Mesendoderm (in vitro differentiated cells): ENCODE measurements around the gene COL5A3.

Experiments
- DNase-seq: peaks from one replicate; pipeline ENCODE4 v3.0.0; 2013
- H2AK5ac ChIP-seq: 2 replicates; pipeline ENCODE4 v1.6.1; 2013; ENCODE audit warnings: low read length, inconsistent platforms
- H2BK120ac ChIP-seq: 2 replicates; pipeline ENCODE4 v1.6.1; 2013; ENCODE audit warnings: low read depth, mild to moderate bottlenecking, low read length, moderate library complexity, mixed read lengths
- H2BK15ac ChIP-seq: replicated peaks from 2 replicates; pipeline ENCODE4 v1.6.1; 2013; ENCODE audit warnings: low read depth, mild to moderate bottlenecking, moderate library complexity
- H2BK5ac ChIP-seq: 2 replicates; pipeline ENCODE4 v1.6.1; 2013; ENCODE audit warnings: low read length, inconsistent platforms
- H3K18ac ChIP-seq: 2 replicates; pipeline ENCODE4 v1.6.1; 2013; ENCODE audit warnings: mild to moderate bottlenecking, low read length, mixed read lengths
- H3K23ac ChIP-seq: one replicate; pipeline ENCODE4 v1.6.1; 2013; ENCODE audit warnings: low read length
- H3K27ac ChIP-seq: 2 replicates; pipeline ENCODE4 v1.5.1; 2013; ENCODE audit warnings: low read depth, mild to moderate bottlenecking, inconsistent platforms, low read length, moderate library complexity
- H3K27me3 ChIP-seq: 2 replicates; pipeline ENCODE4 v1.6.1; 2013; ENCODE audit warnings: low read length, control low read depth, mild to moderate bottlenecking, inconsistent platforms; ENCODE audit not compliant: insufficient read depth, poor library complexity
- H3K36me3 ChIP-seq: 2 replicates; pipeline ENCODE4 v1.6.1; 2013; ENCODE audit warnings: low read length, inconsistent platforms; ENCODE audit not compliant: control insufficient read depth, insufficient read depth
- H3K4ac ChIP-seq: one replicate; pipeline ENCODE4 v1.6.1; 2013; ENCODE audit warnings: low read depth, mild to moderate bottlenecking, low read length, moderate library complexity
- H3K4me1 ChIP-seq: 2 replicates; pipeline ENCODE4 v1.6.1; 2013; ENCODE audit warnings: low read depth, low read length, inconsistent platforms; ENCODE audit not compliant: control insufficient read depth
- H3K4me2 ChIP-seq: 2 replicates; pipeline ENCODE4 v1.6.1; 2013; ENCODE audit warnings: low read length
- H3K4me3 ChIP-seq: 2 replicates; pipeline ENCODE4 v1.5.1; 2013; ENCODE audit warnings: mild to moderate bottlenecking, low read length
- H3K56ac ChIP-seq: one replicate; pipeline ENCODE4 v1.6.1; 2013; ENCODE audit warnings: low read length
- H3K79me1 ChIP-seq: 2 replicates; pipeline ENCODE4 v1.6.1; 2013; ENCODE audit warnings: low read length, inconsistent platforms
- H3K79me2 ChIP-seq: 2 replicates; pipeline ENCODE4 v1.6.1; 2013; ENCODE audit warnings: mild to moderate bottlenecking, low read length; ENCODE audit not compliant: control insufficient read depth, insufficient read depth
- H3K9ac ChIP-seq: 2 replicates; pipeline ENCODE4 v1.6.1; 2013; ENCODE audit warnings: low read length, inconsistent platforms
- H4K5ac ChIP-seq: one replicate; pipeline ENCODE4 v1.6.1; 2013; ENCODE audit warnings: low read length
- H4K8ac ChIP-seq: one replicate; pipeline ENCODE4 v1.6.1; 2013; ENCODE audit warnings: low read depth, mild to moderate bottlenecking, control low read depth, low read length, moderate library complexity
- WGBS: extraction: QIAGEN DNeasy Blood & Tissue Kit; methylation state at CpG from one replicate; pipeline ENCODE4 v1.1.7; 2013; ENCODE audit warnings: low lambda C conversion rate, missing lambda C conversion rate; ENCODE audit not compliant: insufficient coverage; ENCODE audit errors: extremely low coverage; 5-methylcytosine and 5-hydroxymethylcytosine counted together

COL5A3 gene

GRCh38 chr19:9989504-9989903 is 20.8 kb downstream of the COL5A3 start:
- no peak overlapping the region for H3K23ac ChIP-seq
- WGBS = no CpG with 5 or more reads among the region's 3 CpGs
- no peak overlapping the region for H4K5ac ChIP-seq
- no peaks in the 10 kb centered on the region for H3K79me2 ChIP-seq
- H3K9ac ChIP-seq = no peak overlapping the region
- no peaks in the 10 kb centered on the region for H3K36me3 ChIP-seq
- H3K4me2 ChIP-seq = no peak overlapping the region
- no peak overlapping the region for H2BK15ac ChIP-seq
- H3K4me3 ChIP-seq = no peak overlapping the region
- H2BK5ac ChIP-seq = no peak overlapping the region
- no peak overlapping the region for H4K8ac ChIP-seq
- no peak overlapping the region for H3K18ac ChIP-seq
- H3K79me1 ChIP-seq = no peaks in the 10 kb centered on the region
- no peaks in the 10 kb centered on the region for H3K4me1 ChIP-seq
- no peak overlapping the region for H3K27ac ChIP-seq
- no peak overlapping the region for H3K4ac ChIP-seq
- DNase-seq = no peak
- no peak overlapping the region for H3K56ac ChIP-seq
- no peaks in the 10 kb centered on the region for H3K27me3 ChIP-seq
- H2BK120ac ChIP-seq = no peak overlapping the region
- H2AK5ac ChIP-seq = no peak overlapping the region

GRCh38 chr19:9986787-9987281 is 23.5 kb downstream of the COL5A3 start:
- no peak overlapping the region for H2BK5ac ChIP-seq
- no peaks in the 10 kb centered on the region for H3K36me3 ChIP-seq
- no peak overlapping the region for H2AK5ac ChIP-seq
- no peak overlapping the region for H3K4ac ChIP-seq
- H3K4me1 ChIP-seq = no peaks in the 10 kb centered on the region
- no peaks in the 10 kb centered on the region for H3K27me3 ChIP-seq
- no peak overlapping the region for H2BK120ac ChIP-seq
- H3K4me2 ChIP-seq = no peak overlapping the region
- H3K27ac ChIP-seq = no peak overlapping the region
- no peak overlapping the region for H3K18ac ChIP-seq
- H3K56ac ChIP-seq = no peak overlapping the region
- no peak overlapping the region for H4K8ac ChIP-seq
- H3K23ac ChIP-seq = no peak overlapping the region
- H3K4me3 ChIP-seq = no peak overlapping the region
- H2BK15ac ChIP-seq = no peak overlapping the region
- no peaks in the 10 kb centered on the region for H3K79me1 ChIP-seq
- no peak overlapping the region for H4K5ac ChIP-seq
- no peak for DNase-seq
- no peak overlapping the region for H3K9ac ChIP-seq
- no CpG with 5 or more reads among the region's 8 CpGs for WGBS
- no peaks in the 10 kb centered on the region for H3K79me2 ChIP-seq

GRCh38 chr19:9981406-9982260 is 28.7 kb downstream of the COL5A3 start:
- Histone ChIP-seq H2AK5ac (no peak overlapping the region), H3K27me3 (no peaks in the 10 kb centered on the region), H4K5ac (no peak overlapping the region), H3K4me3 (no peak overlapping the region), H2BK5ac (no peak overlapping the region), H3K79me1 (no peaks in the 10 kb centered on the region), H3K9ac (no peak overlapping the region), H3K27ac (no peak overlapping the region), H2BK120ac (no peak overlapping the region), H3K36me3 (no peaks in the 10 kb centered on the region), H3K4me2 (no peak overlapping the region), H3K79me2 (no peaks in the 10 kb centered on the region), H3K23ac (no peak overlapping the region), H3K56ac (no peak overlapping the region), H3K18ac (no peak overlapping the region), H3K4me1 (no peaks in the 10 kb centered on the region), H3K4ac (no peak overlapping the region), H2BK15ac (no peak overlapping the region), H4K8ac (no peak overlapping the region)
- WGBS = no CpG with 5 or more reads among the region's 8 CpGs
- no peak for DNase-seq

GRCh38 chr19:9972103-9972502 is 38.2 kb downstream of the COL5A3 start:
- H3K27ac ChIP-seq = no peak overlapping the region
- H3K56ac ChIP-seq = no peak overlapping the region
- H4K8ac ChIP-seq = no peak overlapping the region
- H3K36me3 ChIP-seq = no peaks in the 10 kb centered on the region
- no peak overlapping the region for H3K9ac ChIP-seq
- H4K5ac ChIP-seq = no peak overlapping the region
- DNase-seq = no peak
- WGBS = 75% methylated on average over 4 of the region's 6 CpGs
- H3K4me1 ChIP-seq = no peaks in the 10 kb centered on the region
- no peak overlapping the region for H2AK5ac ChIP-seq
- no peaks in the 10 kb centered on the region for H3K79me1 ChIP-seq
- no peak overlapping the region for H2BK120ac ChIP-seq
- H3K4me2 ChIP-seq = no peak overlapping the region
- H2BK15ac ChIP-seq = no peak overlapping the region
- H3K18ac ChIP-seq = no peak overlapping the region
- no peak overlapping the region for H3K4ac ChIP-seq
- H2BK5ac ChIP-seq = no peak overlapping the region
- H3K23ac ChIP-seq = no peak overlapping the region
- no peaks in the 10 kb centered on the region for H3K27me3 ChIP-seq
- H3K4me3 ChIP-seq = no peak overlapping the region
- no peaks in the 10 kb centered on the region for H3K79me2 ChIP-seq

- Histone ChIP-seq H3K4me2 (no peak overlapping the region), H3K27ac (no peak overlapping the region), H3K79me1 (no peaks in the 10 kb centered on the region), H3K4ac (no peak overlapping the region), H3K4me3 (no peak overlapping the region), H3K18ac (no peak overlapping the region), H2AK5ac (no peak overlapping the region), H2BK120ac (no peak overlapping the region), H3K9ac (no peak overlapping the region), H3K56ac (no peak overlapping the region), H4K8ac (no peak overlapping the region), H2BK5ac (no peak overlapping the region), H3K79me2 (no peaks in the 10 kb centered on the region), H3K27me3 (peaks cover 2% of the 10 kb centered on the region), H2BK15ac (no peak overlapping the region), H3K36me3 (no peaks in the 10 kb centered on the region), H3K4me1 (no peaks in the 10 kb centered on the region), H4K5ac (no peak overlapping the region), H3K23ac (no peak overlapping the region)
- WGBS = no CpG with 5 or more reads among the region's 15 CpGs
- no peak for DNase-seq
Observed at GRCh38 chr19:9971166-9971897, 39.0 kb downstream of the COL5A3 start.
